Measurements from ENCODE around the gene MED23. TPM values are rescaled to one million over a fixed set of nuclear protein-coding genes. Genes with fewer than 3 reads are reported as not detected.
A peak's percentile ranks its signal among the peaks of the same experiment; 100 is the strongest.

Gene MED23
- total and polyA plus RNA-seq, 8 donors: 9.7 to 22.8 (median 13.2) TPM

GRCh38 chr6:131640100-131640499, 12.1 kb upstream of the MED23 start:
- FAIRE-seq: no peak
- no peak for ATAC-seq
- H3K9me3 ChIP-seq: no peaks in the 10 kb centered on the region
- TF ChIP-seq, protein P1, sequence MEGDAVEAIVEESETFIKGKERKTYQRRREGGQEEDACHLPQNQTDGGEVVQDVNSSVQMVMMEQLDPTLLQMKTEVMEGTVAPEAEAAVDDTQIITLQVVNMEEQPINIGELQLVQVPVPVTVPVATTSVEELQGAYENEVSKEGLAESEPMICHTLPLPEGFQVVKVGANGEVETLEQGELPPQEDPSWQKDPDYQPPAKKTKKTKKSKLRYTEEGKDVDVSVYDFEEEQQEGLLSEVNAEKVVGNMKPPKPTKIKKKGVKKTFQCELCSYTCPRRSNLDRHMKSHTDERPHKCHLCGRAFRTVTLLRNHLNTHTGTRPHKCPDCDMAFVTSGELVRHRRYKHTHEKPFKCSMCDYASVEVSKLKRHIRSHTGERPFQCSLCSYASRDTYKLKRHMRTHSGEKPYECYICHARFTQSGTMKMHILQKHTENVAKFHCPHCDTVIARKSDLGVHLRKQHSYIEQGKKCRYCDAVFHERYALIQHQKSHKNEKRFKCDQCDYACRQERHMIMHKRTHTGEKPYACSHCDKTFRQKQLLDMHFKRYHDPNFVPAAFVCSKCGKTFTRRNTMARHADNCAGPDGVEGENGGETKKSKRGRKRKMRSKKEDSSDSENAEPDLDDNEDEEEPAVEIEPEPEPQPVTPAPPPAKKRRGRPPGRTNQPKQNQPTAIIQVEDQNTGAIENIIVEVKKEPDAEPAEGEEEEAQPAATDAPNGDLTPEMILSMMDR (IDR thresholded peaks at IDR 0.05): no peak
- no peak for DNase-seq
- no peaks in the 10 kb centered on the region for H3K4me1 ChIP-seq
- intact Hi-C loops (cut with DNase I): no loop called here
- H3K27ac ChIP-seq: no peak overlapping the region
- no peak overlapping the region for H3K4me3 ChIP-seq
- H3K27me3 ChIP-seq: no peaks in the 10 kb centered on the region
- H3K36me3 ChIP-seq: no peaks in the 10 kb centered on the region
- WGBS, 2 donors: 38 to 52% methylated on average over 2 of the region's 2 CpGs

GRCh38 chr6:131638013-131638412, 10.0 kb upstream of the MED23 start:
- H3K4me3 ChIP-seq: no peak overlapping the region
- H3K36me3 ChIP-seq: no peaks in the 10 kb centered on the region
- intact Hi-C loops (cut with DNase I): no loop called here
- no peaks in the 10 kb centered on the region for H3K4me1 ChIP-seq
- no peak overlapping the region for H3K27ac ChIP-seq
- WGBS, 2 donors: 74 to 82% methylated on average over 2 of the region's 2 CpGs
- DNase-seq: no peak
- H3K9me3 ChIP-seq: no peaks in the 10 kb centered on the region
- no peak for FAIRE-seq
- no peaks in the 10 kb centered on the region for H3K27me3 ChIP-seq
- TF ChIP-seq, protein P1 (IDR thresholded peaks at IDR 0.05): no peak
- ATAC-seq: no peak

GRCh38 chr6:131636880-131637792, 9.1 kb upstream of the MED23 start, which contains the start of gene ENPP3:
ENPP3 (plus strand) TSS chr6:131637302; CDS start chr6:131637385, 83 bp downstream.
- no peaks in the 10 kb centered on the region for H3K4me1 ChIP-seq
- FAIRE-seq (peak; percentile 13), ATAC-seq (no peak), DNase-seq (no peak)
- no peaks in the 10 kb centered on the region for H3K9me3 ChIP-seq
- 69 to 73% methylated on average over 10 of the region's 10 CpGs for WGBS, 2 donors
- H3K27ac ChIP-seq: no peak within 1 kb of the TSS
- H3K36me3 ChIP-seq: no peaks in the 10 kb centered on the region
- no peaks in the 10 kb centered on the region for H3K27me3 ChIP-seq
- intact Hi-C loops (cut with DNase I): no loop called here
- H3K4me3 ChIP-seq: no peak within 1 kb of the TSS
- TF ChIP-seq, protein P1 (IDR thresholded peaks at IDR 0.05): no peak

GRCh38 chr6:131635384-131636340, 7.6 kb upstream of the MED23 start:
- TF ChIP-seq, protein P1 (IDR thresholded peaks at IDR 0.05): no peak
- no peaks in the 10 kb centered on the region for H3K4me1 ChIP-seq
- no peak for FAIRE-seq
- ATAC-seq: no peak
- DNase-seq: no peak
- no peaks in the 10 kb centered on the region for H3K27me3 ChIP-seq
- no peaks in the 10 kb centered on the region for H3K36me3 ChIP-seq
- intact Hi-C loops (cut with DNase I): no loop called here
- H3K4me3 ChIP-seq: no peak overlapping the region
- H3K9me3 ChIP-seq: no peaks in the 10 kb centered on the region
- WGBS, 2 donors: 78 to 79% methylated on average over 11 of the region's 11 CpGs
- no peak overlapping the region for H3K27ac ChIP-seq
